Measurements from ENCODE around the gene ANKRD39.

Gene ANKRD39

DNA sequence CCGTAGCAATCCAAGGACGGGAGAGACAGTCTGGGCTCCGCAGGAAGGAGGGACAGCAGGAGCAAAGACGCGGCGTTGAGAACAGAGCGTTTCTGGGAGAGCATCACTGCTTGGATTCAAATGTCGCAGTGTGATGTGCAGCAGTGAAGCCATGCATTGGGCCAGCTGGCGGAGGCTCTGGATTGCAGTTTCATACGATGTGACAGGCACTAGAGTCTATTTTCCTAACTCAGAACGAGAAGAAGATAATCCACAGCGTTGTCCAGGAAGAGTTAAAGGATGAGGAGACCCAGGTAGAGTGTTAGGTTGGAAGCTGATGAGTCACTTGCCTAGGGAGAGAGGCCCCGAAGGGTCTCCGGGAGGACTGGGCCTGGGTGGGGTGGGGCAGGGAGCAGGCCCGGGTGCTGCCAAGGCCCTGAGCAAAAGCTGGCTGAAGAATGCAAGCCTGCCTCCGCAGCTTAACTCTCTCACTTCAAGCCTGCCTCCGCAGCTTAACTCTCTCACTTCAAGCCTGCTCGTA, 29.7 kb upstream of the ANKRD39 start:
- no peak for DNase-seq (ENCODE audit: low read depth in 2 of 2)

DNA sequence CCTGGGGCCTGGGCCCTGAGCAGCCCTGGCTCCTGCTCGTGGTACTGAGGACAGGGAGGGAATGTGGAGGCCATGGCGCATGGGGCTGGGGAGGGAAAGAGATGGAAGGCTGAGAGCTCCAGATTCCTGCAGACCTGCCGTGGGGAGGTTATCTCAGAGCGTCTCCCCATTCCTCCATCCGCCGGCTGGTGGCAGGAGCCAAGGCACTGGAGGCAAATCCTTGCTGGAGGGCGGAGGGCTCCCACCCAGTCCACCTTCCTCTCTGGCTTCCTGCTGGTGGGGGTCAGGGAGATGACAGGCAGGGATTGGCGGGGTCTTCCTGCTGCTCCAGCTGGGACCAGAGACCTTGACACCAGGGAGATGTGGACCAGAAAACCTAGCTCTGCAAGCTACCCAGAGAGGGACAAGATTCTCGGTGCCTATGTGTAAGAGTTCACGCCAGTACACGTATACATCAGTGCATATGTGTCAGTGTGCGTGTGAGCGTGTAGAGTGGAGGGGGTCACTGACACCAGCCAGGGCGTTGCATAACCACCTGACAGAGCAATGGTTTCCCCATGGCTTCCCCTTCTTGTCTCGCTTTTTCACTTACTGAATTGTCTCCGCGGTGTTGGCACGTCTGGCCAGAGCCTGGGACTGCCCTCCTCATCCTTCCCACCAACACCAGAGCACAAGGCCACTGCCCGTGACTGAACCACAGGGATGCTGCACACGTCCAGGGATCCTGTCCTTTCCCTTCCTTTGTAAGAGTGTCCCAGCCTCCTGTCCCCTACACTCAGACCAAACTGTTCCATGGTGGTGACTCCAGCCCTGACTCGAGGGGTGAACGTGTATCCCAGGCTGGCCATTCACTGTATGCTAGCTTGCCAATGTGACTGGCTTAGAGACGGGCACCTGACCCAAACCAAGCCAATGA, 27.9 kb upstream of the ANKRD39 start:
- no peak for DNase-seq (ENCODE audit: low read depth in 2 of 2)

DNA sequence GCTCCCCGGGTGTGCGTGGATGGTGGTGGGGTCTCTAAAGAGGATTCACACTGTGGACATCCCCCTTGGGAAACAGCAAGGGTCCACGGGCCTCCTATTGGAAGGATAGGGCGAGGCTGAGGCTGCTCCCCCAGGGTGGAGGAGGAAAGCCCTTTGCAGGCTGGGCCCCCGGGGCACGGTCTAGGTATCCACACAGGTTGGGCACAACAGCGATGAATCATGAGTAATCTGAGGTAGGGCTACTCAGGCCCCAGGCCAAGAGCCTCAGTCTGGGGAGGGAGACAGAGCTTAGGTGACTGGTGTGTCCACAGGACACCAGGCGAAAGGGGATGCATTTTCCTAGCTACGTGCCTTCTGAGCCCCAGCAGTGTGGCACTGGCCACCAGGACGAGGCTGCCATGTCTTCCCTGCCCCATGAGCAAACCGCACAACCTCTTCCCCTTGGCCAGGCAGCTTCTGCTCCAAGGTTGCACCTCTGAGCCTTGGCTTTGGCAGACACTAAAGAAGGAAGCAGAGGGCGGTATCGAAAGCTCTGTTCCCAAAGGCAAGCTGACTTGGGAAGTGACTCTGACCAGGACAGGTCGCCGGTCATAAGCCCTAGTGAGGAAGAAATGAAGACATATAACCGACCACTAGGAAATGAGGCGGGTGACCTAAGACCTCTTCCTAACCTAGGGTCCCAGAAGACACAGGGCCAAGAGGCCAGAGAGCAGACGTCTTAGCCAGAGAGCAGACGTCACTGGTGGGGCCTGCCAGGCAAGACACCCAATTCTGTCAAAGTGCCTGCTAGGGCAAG, 26.7 kb upstream of the ANKRD39 start:
- no peak for DNase-seq (ENCODE audit: low read depth in 2 of 2)

DNA sequence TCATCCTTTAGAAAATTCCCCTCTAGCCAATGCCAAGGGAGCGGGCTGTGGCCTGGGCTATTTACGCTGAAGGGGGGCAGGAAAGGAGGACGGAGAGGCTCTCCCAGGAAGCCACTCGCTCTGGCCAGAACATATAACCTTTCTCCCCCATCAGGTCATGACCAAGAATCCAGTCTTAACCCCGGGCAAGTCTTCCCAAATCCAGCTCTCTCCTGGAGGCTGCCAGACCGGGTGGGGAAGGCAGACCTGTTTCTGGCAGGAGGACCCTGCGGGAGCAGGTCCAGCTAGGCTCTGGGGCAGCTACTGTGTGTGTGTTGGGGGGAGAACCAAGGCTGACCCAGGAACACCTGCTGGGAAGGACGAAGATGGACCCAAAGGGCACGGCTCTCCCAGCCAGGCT, 25.5 kb upstream of the ANKRD39 start:
- DNase-seq (ENCODE audit: low read depth in 2 of 2): no peak

DNA sequence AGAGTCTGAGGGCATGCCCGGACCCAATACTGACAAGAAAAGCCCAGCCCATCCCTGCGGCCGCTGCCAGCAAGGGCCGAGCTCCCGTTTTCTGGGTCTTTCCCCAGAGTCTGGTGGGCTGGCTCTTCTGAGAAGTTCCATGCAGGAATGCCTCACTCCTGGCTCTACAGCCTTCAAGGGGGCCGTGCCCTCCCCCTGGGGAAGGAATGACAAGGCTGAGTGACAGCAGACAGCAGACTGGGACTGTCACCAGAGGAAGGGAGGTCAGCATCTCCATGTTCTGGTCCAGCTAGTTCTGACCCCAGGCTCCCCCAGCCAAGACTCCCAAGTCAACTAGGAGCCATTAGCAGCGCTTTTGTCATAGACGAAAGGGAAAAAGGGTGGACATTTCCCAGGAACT, 25.1 kb upstream of the ANKRD39 start:
- DNase-seq (ENCODE audit: low read depth in 2 of 2): no peak

DNA sequence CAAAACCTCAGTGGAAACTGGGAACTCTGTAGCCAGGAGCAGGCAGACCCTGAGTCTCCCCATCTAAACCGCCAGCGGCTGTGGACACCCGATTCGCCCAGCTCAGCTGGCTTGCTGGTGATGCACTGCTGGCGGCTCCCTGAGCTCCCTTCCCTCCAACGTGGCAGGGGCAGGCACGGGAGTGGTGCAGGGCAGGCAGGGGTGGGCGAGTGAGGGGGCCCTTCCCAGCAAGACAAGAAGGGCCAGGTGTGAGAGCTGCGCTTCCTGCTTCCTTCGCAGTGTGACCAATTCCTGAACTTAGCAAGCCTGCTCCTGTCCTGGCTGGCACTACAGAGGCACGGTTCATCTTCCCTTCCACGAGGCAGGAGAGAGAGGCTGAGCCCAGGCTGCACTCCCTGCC, 24.4 kb upstream of the ANKRD39 start:
- no peak for DNase-seq (ENCODE audit: low read depth in 2 of 2)

DNA sequence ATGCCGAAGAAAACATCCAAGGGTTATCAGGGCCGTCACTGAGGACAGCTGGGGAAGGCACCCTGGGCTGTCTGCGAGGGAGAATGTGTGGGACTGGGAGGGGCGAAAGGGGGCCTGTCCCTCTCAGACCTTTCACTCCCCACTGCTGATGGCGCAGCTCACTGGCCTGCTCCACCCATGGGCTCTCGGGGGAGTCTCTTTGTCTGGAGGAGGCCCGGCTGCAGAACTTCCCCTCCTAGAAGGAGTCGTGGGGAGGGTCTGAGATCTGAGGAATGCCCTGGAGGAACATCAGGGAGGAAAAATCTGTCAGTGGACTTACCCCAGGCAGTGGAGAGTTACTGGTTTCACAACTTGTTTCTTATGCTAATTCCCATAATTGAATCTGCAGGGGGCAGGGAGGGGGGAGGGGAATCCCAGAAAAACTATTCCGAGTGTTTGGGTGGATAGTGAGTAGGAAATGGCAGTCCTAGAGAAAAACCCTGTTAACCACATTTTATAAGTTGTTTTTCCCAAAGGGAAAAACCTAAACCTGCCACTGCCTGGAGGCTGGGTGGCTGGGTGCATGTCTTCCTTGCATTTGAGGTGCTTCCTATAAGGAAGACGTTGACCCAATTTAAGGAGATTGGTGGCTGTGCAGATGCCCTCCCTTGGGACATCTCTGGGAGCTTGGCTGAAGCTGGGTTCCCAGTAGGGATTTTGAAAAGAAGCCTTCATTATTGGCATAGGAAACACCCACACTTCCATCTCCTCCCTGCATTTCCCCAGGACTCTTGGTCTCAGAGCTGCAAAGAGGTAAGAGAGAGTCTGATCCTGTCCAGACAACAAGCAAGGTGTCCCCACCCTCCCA, 23.8 kb upstream of the ANKRD39 start:
- DNase-seq (ENCODE audit: low read depth in 2 of 2): no peak

DNA sequence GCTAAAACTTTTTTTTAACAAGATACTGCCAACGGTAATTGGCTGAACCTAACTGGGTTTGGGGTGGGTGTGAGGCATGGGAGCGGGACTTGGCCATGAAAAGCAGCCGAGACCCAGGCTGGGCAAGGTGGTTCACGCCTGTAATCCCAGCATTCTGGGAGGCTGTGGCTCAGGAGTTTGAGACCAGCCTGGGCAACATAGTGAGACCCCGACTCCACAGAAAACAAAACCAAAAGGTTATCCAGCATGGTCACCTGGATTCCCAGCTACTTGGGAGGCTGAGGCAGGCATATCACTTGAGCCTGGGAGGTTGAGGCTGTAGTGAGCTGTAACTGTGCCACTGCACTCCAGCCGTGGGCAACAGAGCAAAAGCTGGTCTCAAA, 23.1 kb upstream of the ANKRD39 start:
- DNase-seq (ENCODE audit: low read depth in 2 of 2): no peak

DNA sequence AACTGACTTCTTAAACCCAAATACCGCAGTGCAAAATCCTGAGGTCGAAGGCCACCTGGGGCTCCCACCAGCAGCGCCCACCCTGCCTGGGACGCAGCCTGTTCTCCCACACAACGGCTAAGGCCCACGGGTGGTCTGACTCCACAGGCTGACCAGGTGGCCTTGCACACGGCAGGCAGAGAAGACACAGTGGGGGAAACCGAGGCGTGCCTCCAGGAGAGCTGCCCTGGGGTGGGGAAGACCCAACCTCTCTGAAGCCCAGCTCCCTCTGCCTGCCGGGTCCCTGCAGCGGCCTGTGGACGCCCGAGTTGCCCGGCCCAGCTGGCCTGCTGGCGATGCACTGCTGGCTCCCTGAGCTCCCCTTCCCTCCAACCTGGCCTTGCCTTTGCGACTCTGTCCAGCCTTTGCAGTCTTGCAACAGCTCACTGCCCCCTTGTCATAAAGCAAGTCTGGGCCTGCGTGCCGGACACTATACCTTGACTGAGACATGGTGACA, 21.8 kb upstream of the ANKRD39 start:
- no peak for DNase-seq (ENCODE audit: low read depth in 2 of 2)

DNA sequence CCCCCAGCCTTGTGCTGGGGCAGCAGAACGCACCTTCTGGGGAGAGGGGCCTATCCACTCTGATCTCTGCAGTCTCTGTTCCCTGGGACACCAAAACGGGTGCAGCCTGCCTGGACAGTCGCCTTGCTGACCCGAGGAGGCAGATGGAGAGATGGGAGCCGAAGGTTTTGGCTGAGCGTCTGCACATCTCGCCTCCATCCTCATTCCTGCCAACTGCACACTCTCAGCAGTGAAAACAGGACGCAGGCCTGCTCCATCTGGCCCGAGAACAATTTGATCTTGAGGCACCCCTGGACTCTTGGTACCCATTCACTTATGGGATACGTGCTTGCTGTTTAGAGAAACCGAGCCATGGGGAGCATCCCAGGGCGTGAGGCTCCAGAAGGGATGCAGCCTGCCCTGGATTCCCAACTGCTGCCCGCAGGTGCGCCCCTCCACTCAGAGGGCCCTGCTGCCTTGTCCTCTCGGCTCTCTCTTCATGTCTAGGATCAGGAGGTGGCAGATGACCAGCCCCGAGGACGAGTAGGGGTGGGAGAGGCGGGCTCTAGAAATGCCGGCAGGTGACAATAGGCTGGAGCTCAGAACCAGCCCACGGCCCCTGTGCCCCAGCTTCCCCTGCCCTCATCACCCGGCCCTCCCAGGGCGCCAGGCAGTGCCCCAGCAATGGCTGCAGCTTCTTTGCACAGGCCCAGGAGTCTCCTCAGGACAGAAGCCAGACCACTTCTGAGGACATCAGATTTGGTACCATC, 21.2 kb upstream of the ANKRD39 start:
- no peak for DNase-seq (ENCODE audit: low read depth in 2 of 2)

DNA sequence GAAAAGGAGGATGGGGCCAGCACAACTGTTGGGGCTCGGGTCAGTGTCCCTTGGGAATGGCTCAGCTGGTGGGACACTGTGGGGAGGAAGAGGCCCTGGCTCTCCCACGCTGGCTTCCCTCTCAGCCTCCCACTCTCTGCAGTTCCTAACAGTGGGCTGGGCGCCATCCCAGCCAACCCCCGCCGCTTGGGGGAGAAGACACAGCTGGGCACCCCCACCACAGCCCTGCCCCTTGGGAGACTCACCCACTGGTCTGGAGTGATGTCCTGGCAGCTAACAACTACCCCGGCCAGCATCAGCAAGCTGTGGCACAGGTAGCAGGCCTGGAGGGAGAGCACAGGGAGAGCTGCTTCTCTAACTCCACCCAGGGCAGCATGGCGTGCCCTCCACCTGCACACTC, 20.4 kb upstream of the ANKRD39 start:
- DNase-seq (ENCODE audit: low read depth in 2 of 2): no peak

DNA sequence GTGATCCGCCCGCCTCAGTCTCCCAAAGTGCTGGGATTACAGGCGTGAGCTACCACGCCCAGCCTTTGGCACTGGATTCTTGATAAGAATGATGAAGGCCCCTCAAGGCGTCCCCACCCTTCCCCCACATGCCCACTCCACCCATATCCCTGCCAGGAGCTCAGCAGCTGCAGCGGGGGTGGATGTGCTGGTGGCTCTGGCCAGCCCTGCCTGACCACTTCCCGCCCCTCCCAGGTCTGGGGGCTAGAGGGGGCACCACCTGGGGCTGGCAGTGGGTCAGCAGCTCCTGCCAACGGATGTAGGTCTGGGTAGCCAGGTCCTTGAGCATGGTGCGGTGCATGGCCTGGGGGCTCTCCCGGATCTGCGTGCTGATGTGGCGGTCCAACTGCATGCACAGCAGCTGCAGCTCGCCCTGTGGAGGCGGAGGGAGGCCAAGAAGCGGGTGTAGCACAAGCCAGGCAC, 19.8 kb upstream of the ANKRD39 start:
- no peak for DNase-seq (ENCODE audit: low read depth in 2 of 2)

DNA sequence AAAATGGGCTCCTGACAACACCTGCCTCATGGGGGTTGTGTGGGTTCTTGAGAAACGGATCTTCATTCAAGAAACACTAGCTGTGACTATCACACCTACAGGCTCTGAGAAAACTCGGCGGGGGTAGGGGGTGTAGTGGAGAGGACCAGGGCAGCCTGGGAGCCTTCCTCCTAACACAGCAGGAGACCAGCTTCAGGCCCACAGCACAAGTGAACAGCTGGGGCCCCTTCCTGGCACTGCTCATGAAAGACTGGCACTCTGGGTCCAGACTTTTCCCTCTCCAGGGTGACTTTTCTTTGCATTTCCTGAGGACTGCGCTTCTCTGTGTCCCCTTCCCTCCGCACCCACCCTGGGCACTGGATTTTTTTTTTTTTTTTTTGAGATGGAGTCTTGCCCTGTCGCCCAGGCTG, 19.2 kb upstream of the ANKRD39 start:
- no peak for DNase-seq (ENCODE audit: low read depth in 2 of 2)

DNA sequence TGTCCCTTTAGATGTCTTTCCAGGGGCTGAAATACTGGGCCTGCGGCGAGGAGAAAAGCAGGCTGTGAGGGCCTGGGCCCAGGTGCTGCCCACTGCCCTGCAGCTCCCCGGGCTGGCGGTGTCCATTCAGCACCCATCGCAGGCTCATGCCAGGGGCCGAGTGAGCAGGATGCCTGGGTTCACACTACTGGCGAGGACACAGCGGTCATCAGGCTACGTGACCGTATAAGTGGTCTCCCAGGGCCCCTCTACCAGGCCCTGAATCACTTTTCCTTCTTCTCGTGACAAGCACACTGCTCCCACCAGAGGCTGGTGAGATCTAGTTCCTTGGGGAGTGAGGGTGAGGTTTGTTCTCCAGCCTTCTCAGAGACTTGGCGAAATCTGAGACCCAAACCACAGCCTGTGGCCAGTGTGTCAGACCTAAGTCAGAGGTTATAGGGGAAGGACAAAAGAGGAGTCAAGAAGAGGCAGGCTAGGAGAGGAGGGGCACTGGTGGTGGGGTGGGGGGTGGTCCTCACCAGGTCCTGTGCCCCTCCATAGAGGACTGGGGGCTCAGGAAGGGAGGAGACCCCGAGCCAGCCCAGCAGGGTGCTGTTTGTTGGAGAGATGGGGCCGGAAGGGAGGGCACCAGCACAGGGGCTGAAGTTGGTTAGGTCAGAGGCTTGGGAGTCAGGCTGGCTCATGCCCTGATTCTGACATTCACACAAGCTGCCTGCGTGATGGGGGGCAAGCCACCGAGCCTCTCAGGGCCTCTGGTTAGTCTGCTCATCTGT, 18.6 kb upstream of the ANKRD39 start:
- DNase-seq (ENCODE audit: low read depth in 2 of 2): no peak

DNA sequence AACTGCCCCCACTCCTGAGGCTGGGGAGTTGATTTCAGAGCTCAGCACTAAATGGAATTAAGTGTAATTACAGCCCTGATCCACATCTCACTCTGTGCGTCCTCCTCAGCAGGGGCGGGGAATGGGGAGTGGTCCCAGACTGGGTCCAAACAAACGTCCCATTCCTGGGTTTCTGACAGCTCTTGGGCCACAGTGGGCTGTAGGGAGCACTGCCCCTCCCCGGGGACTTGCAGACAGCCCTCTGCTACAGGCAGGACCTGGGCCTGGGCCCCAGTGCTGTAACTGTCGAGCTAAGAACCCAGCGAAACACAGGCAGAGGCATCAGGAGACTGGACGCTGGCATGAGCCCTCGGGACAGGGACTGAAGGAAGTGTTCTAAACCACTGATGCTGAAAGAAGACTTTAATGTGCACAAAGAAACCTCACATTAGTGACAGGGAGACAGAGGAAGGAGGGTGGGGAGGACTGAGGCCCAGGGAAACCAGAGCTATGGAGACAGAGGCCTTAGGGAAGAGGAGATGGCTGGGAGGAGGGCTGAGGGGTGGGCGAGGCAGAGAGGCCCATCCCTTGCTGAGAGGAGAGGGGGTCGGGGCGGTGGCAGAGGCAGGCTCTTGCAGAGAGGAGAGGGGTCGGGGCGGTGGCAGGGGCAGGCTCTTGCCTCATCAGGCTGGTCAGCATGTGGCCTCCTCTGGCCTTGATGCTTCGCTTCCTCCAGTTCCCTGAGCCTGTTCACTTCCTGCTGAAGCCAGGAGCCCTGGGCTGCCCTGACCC, 17.9 kb upstream of the ANKRD39 start:
- no peak for DNase-seq (ENCODE audit: low read depth in 2 of 2)

DNA sequence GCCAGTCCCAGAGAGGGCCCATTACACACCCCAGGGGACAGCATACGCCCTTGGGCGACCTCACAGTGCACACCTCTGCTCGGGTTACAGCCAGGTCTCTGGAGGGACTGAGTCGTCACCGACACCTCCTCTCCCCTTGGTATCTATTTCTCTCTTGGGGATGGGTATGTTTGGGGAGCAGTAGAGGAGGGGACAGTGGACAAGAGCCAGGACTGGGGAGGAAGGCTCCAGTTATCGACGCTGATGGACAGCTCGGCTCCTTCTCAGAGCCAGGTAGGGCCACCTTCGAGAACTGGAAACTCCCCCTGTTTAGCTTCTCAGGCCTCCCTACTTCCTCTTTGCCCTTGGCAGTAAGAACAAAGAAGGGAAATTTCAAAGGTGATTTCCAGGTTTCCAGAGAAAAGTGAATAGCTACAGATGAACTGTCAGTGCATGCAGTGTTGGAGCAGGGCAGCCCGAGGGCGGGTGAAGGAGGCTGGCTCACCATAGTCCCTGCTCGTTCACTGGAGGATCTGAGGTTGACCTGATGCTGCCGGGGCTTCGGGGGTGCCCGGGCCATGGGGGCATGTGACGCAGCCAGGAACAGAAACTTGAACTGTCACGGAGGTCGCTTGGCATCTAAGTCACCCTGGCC, 16.5 kb upstream of the ANKRD39 start:
- no peak for DNase-seq (ENCODE audit: low read depth in 2 of 2)

DNA sequence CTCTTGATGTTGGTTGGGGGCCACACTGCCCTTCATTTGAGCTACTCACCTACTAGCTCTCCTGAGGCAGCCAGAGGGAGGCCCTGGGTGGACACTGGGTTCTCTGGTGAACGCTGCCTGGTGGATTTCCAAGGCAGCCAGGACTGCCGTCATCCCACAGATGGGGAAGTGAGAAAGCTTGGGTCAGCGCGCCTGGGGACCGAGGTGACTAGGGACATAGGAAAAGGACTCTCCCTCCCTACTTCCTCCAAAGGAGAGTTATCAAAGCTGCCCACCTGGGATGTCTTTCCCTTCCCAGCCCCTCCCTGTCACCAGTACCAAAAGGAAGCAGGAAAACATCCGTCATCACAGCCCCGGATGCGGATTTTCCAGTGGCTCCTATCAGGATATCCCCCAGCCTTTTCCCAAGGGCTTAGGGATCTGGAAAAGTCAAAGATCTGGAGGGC, 15.9 kb upstream of the ANKRD39 start:
- no peak for DNase-seq (ENCODE audit: low read depth in 2 of 2)

DNA sequence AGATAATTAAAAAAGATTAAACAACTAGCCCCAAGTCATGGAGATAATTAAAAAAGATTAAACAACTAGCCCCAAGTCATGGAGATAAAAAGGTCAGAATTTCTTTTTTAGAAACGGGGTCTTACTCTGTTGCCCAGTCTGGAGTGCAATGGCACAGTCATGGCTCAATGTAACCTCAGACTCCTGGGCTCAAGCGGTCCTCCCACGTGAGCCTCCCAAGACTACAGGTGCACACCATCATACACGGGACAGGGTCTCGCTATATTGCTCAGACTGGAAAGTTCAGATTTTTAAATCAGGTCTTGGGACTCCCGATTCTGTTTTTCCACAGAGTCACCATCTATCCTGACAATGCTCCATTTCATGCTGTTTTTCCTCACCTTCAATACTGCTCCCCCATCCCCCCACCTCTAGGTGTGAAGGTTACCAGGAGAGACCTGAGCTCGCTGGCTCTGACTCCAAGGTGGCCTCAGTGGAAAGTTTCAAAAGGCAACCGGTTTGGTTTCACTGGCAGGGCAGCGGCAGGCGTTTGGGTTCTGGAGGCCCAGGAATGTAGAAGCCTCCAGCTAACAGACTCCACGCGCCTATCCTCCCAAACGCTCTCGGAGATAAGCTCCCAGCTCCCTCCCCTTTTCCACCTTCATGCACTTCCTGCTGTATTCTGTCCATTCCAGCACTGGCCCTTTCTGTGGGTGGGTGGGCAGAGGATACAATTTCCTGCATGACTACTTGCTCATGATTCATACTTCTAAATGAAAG, 15.0 kb upstream of the ANKRD39 start:
- DNase-seq (ENCODE audit: low read depth in 2 of 2): no peak
